GM12892 (cell line): ENCODE results near the gene FAM20C.

Experiments used
- POLR2AphosphoS5 ChIP-seq: IDR thresholded peaks from 2 replicates; pipeline ENCODE4 v1.6.1; 2011; ENCODE audit warnings: low read depth, low read length, control low read depth
- TAF1 ChIP-seq: IDR thresholded peaks from 2 replicates; pipeline ENCODE4 v1.6.1; 2011; ENCODE audit warnings: low read depth, mild to moderate bottlenecking, control low read depth, low read length, borderline replicate concordance

DNA sequence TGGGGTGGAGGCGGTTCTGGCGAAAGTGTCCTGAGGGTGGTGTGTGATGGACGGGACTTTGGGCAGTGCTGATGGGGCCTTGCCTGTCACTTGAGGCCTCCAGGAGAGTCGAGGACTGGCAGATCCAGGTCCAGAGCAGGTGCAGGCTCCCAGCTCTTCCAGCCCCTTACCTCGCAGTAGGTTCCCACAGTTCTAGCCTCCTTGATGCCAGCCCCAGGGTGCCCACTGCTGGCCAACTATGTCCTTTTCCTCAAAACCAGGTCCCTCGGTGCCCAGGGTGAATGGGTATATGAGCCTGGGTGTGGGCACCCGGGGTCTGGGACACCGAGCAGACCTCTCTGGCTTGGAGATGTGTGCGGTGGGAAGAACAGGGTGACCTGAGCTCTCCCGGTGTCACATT, 8.3 kb downstream of the FAM20C start:
- TF ChIP-seq TAF1 (no peak), POLR2AphosphoS5 (no peak)
